Esophagus squamous epithelium (tissue), 4 donors: ENCODE measurements around the gene SMU1.

ENCODE experiments used
- CTCF ChIP-seq, 6 experiments: fragments of 450-650 bp in 4 of 6; fragments of 200-600 bp in 2 of 6; sonication (generic) in 2 of 6; IDR thresholded peaks; one replicate each; pipeline ENCODE4 v1.5.1; 2016 to 2019; ENCODE audit warnings: antibody characterized with exemption in 6 of 6, mild to moderate bottlenecking in 4 of 6, moderate library complexity in 4 of 6
- POLR2A ChIP-seq, 4 donors: fragments of 450-650 bp; IDR thresholded peaks; one replicate each; pipeline ENCODE4 v1.6.1; 2017; ENCODE audit warnings: antibody characterized with exemption in 4 of 4, mild to moderate bottlenecking in 4 of 4, moderate library complexity in 3 of 4

GRCh38 chr9:33065157-33066076 is 11.1 kb downstream of the SMU1 start:
- no peak for TF ChIP-seq CTCF (IDR thresholded peaks at IDR 0.05)
- TF ChIP-seq POLR2A (IDR thresholded peaks at IDR 0.05): no peak
